ENCODE data around the gene RXFP4.

The RXFP4 gene

GRCh38 chr1:155952505-155952890 lies 11.1 kb downstream of the RXFP4 start:
- Histone ChIP-seq H3K9me3 (ENCODE audit: severe bottlenecking) (no peaks in the 10 kb centered on the region), H3K27ac (ENCODE audit: poor library complexity, severe bottlenecking) (no peak overlapping the region), H3K36me3 (ENCODE audit: low read depth) (peaks cover 96% of the 10 kb centered on the region), H3K27me3 (ENCODE audit: insufficient read depth, poor library complexity, severe bottlenecking) (no peaks in the 10 kb centered on the region), H3K4me1 (ENCODE audit: insufficient read depth, poor library complexity, severe bottlenecking) (no peaks in the 10 kb centered on the region), H3K4me3 (ENCODE audit: severe bottlenecking) (no peak overlapping the region)
- ATAC-seq (ENCODE audit: low read depth), result no peak
- no peak for DNase-seq (ENCODE audit: low spot score)
- TF ChIP-seq, protein P1, sequence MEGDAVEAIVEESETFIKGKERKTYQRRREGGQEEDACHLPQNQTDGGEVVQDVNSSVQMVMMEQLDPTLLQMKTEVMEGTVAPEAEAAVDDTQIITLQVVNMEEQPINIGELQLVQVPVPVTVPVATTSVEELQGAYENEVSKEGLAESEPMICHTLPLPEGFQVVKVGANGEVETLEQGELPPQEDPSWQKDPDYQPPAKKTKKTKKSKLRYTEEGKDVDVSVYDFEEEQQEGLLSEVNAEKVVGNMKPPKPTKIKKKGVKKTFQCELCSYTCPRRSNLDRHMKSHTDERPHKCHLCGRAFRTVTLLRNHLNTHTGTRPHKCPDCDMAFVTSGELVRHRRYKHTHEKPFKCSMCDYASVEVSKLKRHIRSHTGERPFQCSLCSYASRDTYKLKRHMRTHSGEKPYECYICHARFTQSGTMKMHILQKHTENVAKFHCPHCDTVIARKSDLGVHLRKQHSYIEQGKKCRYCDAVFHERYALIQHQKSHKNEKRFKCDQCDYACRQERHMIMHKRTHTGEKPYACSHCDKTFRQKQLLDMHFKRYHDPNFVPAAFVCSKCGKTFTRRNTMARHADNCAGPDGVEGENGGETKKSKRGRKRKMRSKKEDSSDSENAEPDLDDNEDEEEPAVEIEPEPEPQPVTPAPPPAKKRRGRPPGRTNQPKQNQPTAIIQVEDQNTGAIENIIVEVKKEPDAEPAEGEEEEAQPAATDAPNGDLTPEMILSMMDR (IDR thresholded peaks at IDR 0.05; ENCODE audit: poor library complexity, severe bottlenecking), result no peak

- no peaks in the 10 kb centered on the region for H3K27me3 ChIP-seq (ENCODE audit: insufficient read depth, poor library complexity, severe bottlenecking)
- H3K4me1 ChIP-seq (ENCODE audit: insufficient read depth, poor library complexity, severe bottlenecking), result no peaks in the 10 kb centered on the region
- no peak overlapping the region for H3K4me3 ChIP-seq (ENCODE audit: severe bottlenecking)
- DNase-seq (ENCODE audit: low spot score) (no peak), ATAC-seq (ENCODE audit: low read depth) (no peak)
- H3K27ac ChIP-seq (ENCODE audit: poor library complexity, severe bottlenecking), result no peak overlapping the region
- TF ChIP-seq, protein P1 (IDR thresholded peaks at IDR 0.05; ENCODE audit: poor library complexity, severe bottlenecking), result no peak
- peaks cover 96% of the 10 kb centered on the region for H3K36me3 ChIP-seq (ENCODE audit: low read depth)
- H3K9me3 ChIP-seq (ENCODE audit: severe bottlenecking), result no peaks in the 10 kb centered on the region
These were observed 13.2 kb downstream of the RXFP4 start for GRCh38 chr1:155954645-155955044.

GRCh38 chr1:155957411-155957915 lies 16.0 kb downstream of the RXFP4 start:
- peaks cover 15% of the 10 kb centered on the region for H3K4me1 ChIP-seq (ENCODE audit: insufficient read depth, poor library complexity, severe bottlenecking)
- H3K9me3 ChIP-seq (ENCODE audit: severe bottlenecking), result no peaks in the 10 kb centered on the region
- TF ChIP-seq, protein P1 (IDR thresholded peaks at IDR 0.05; ENCODE audit: poor library complexity, severe bottlenecking), result no peak
- H3K27me3 ChIP-seq (ENCODE audit: insufficient read depth, poor library complexity, severe bottlenecking), result no peaks in the 10 kb centered on the region
- DNase-seq (ENCODE audit: low spot score) (no peak), ATAC-seq (ENCODE audit: low read depth) (no peak)
- H3K27ac ChIP-seq (ENCODE audit: poor library complexity, severe bottlenecking), result no peak overlapping the region
- peaks cover 94% of the 10 kb centered on the region for H3K36me3 ChIP-seq (ENCODE audit: low read depth)
- H3K4me3 ChIP-seq (ENCODE audit: severe bottlenecking), result no peak overlapping the region

DNA sequence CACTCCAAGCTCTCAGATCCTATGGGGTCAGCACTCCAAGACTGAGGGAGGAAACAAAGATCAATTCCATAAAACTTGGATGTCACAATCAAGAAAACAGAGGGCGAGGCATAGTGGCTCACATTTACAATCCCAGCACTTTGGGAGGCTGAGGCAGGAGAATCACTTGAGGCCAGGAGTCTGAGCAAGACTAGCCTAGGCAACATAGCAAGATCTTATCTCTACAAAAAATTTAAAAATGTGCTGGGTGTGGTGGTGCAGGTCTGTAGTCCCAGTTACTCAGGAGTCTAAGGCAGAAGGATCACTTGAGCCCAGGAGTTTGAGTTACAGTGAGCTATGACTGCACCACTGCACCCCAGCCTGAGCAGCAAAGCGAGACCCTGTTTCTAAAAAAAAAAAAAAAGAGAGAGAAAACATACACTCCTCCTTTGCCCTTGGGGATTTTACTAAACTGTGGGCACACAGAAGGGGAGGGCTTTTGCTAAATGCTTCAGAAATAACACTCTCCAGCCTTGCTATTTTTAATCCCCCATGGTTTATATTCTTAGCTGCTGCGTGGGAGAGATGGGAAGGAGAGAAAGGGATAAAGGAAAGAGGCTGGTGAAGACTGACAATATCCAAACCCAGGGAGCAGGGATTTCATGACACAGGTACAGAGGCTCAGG lies 18.8 kb downstream of the RXFP4 start:
- peak overlapping the region; percentile 86 for H3K27ac ChIP-seq (ENCODE audit: poor library complexity, severe bottlenecking)
- DNase-seq (ENCODE audit: low spot score) (no peak), ATAC-seq (ENCODE audit: low read depth) (no peak)
- H3K4me3 ChIP-seq (ENCODE audit: severe bottlenecking), result no peak overlapping the region
- no peaks in the 10 kb centered on the region for H3K27me3 ChIP-seq (ENCODE audit: insufficient read depth, poor library complexity, severe bottlenecking)
- H3K36me3 ChIP-seq (ENCODE audit: low read depth), result peaks cover 95% of the 10 kb centered on the region
- H3K4me1 ChIP-seq (ENCODE audit: insufficient read depth, poor library complexity, severe bottlenecking), result peaks cover 22% of the 10 kb centered on the region
- TF ChIP-seq, protein P1 (IDR thresholded peaks at IDR 0.05; ENCODE audit: poor library complexity, severe bottlenecking), result no peak
- H3K9me3 ChIP-seq (ENCODE audit: severe bottlenecking), result no peaks in the 10 kb centered on the region

DNA sequence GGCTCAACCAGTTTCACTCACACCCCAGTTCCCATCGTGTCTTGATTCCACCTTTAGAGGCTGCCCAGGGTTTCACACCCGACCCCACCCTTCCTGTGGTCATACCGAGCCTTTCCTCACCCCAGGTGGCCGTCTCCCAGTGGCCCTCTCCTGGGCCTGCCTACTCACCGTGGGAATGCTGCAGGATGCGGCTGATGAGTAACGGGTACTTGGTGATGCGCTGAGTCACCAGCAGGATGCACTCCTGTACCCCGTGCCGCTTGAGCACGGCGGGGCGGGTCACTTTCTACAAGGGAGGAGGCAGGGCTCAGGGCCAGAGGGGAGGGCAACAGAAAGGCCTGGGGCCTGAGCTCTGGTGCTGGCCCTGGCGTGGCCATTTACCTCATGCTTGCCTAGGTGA lies 20.5 kb downstream of the RXFP4 start:
- no peaks in the 10 kb centered on the region for H3K9me3 ChIP-seq (ENCODE audit: severe bottlenecking)
- ATAC-seq (ENCODE audit: low read depth), result peak; percentile 97
- no peaks in the 10 kb centered on the region for H3K27me3 ChIP-seq (ENCODE audit: insufficient read depth, poor library complexity, severe bottlenecking)
- TF ChIP-seq, protein P1 (IDR thresholded peaks at IDR 0.05; ENCODE audit: poor library complexity, severe bottlenecking), result peak; percentile 51
- H3K27ac ChIP-seq (ENCODE audit: poor library complexity, severe bottlenecking), result peak overlapping the region; percentile 86
- H3K4me3 ChIP-seq (ENCODE audit: severe bottlenecking), result no peak overlapping the region
- H3K4me1 ChIP-seq (ENCODE audit: insufficient read depth, poor library complexity, severe bottlenecking), result peaks cover 22% of the 10 kb centered on the region
- peaks cover 95% of the 10 kb centered on the region for H3K36me3 ChIP-seq (ENCODE audit: low read depth)
- peak; percentile 99 for DNase-seq (ENCODE audit: low spot score)

All from RWPE2 (cell line).